Activated T-helper 9 cell treated with anti-CD3 and anti-CD28 coated beads, Interleukin-2, amount 50 U/mL, for 16 hours (primary cell): ENCODE results near the gene GREB1.

ENCODE experiments used
- DNase-seq: peaks from one replicate; pipeline ENCODE4 v3.0.0-alpha.2; 2020; ENCODE audit warnings: low read depth

GREB1 gene

GRCh38 chr2:11612553-11613215 lies 78.8 kb downstream of the GREB1 start:
- no peak for DNase-seq

GRCh38 chr2:11613297-11613696 lies 79.5 kb downstream of the GREB1 start:
- no peak for DNase-seq

GRCh38 chr2:11615209-11615608 lies 81.4 kb downstream of the GREB1 start:
- no peak for DNase-seq

GRCh38 chr2:11616097-11616687 lies 82.3 kb downstream of the GREB1 start:
- no peak for DNase-seq

- no peak for DNase-seq
These were observed 83.1 kb downstream of the GREB1 start for GRCh38 chr2:11616851-11617415.

- DNase-seq = no peak
These were observed 83.7 kb downstream of the GREB1 start for GRCh38 chr2:11617527-11617926.

GRCh38 chr2:11617984-11618707 lies 84.3 kb downstream of the GREB1 start:
- DNase-seq = no peak

GRCh38 chr2:11618708-11619062 lies 84.8 kb downstream of the GREB1 start:
- DNase-seq = no peak

GRCh38 chr2:11621410-11621809 lies 87.6 kb downstream of the GREB1 start:
- no peak for DNase-seq

- no peak for DNase-seq
These were observed 88.8 kb downstream of the GREB1 start for GRCh38 chr2:11622611-11623010.

- DNase-seq = no peak
These were observed 91.0 kb downstream of the GREB1 start for GRCh38 chr2:11624893-11625292.

- no peak for DNase-seq
These were observed 91.8 kb downstream of the GREB1 start for GRCh38 chr2:11625671-11626070.

GRCh38 chr2:11628675-11629074 lies 94.8 kb downstream of the GREB1 start:
- no peak for DNase-seq

- no peak for DNase-seq
These were observed 95.4 kb downstream of the GREB1 start for GRCh38 chr2:11629215-11629614.

- DNase-seq = no peak
These were observed 96.0 kb downstream of the GREB1 start for GRCh38 chr2:11629851-11630250.

- DNase-seq = no peak
These were observed 97.0 kb downstream of the GREB1 start for GRCh38 chr2:11630855-11631254.

GRCh38 chr2:11631462-11631861 lies 97.6 kb downstream of the GREB1 start:
- DNase-seq = no peak

- DNase-seq = no peak
These were observed 100.2 kb downstream of the GREB1 start for GRCh38 chr2:11633923-11634478.

- DNase-seq = no peak
These were observed 100.7 kb downstream of the GREB1 start for GRCh38 chr2:11634584-11634983.

- DNase-seq = no peak
These were observed 101.3 kb downstream of the GREB1 start for GRCh38 chr2:11635141-11635540.

GRCh38 chr2:11636593-11637295 lies 102.9 kb downstream of the GREB1 start:
- DNase-seq = no peak

- no peak for DNase-seq
These were observed 103.7 kb downstream of the GREB1 start for GRCh38 chr2:11637546-11637945.
